Muscle layer of colon (tissue), 2 donors: Measurements from ENCODE around the gene METTL6.
"Not testable (repeated sequence)": the region's sequence is repeated elsewhere in the genome, so short reads cannot be mapped to it uniquely, and the experiment has no call there.

Source experiments
- H3K27ac ChIP-seq: one replicate; pipeline ENCODE4 v1.7.0; 2013; ENCODE audit warnings: low read depth, mild to moderate bottlenecking, low read length, moderate library complexity
- H3K27me3 ChIP-seq, 2 donors: one replicate each; pipeline ENCODE4 v1.7.0; 2013; ENCODE audit warnings: low read length in 2 of 2, mild to moderate bottlenecking in 2 of 2; ENCODE audit not compliant: insufficient read depth in 2 of 2, control insufficient read depth in 1 of 2
- H3K36me3 ChIP-seq: one replicate; pipeline ENCODE4 v1.7.0; 2013; ENCODE audit warnings: mild to moderate bottlenecking, low read length; ENCODE audit not compliant: insufficient read depth
- H3K4me1 ChIP-seq: one replicate; pipeline ENCODE4 v1.7.0; 2013; ENCODE audit warnings: mild to moderate bottlenecking, low read length; ENCODE audit not compliant: insufficient read depth
- H3K4me3 ChIP-seq, 2 donors: one replicate each; pipeline ENCODE4 v1.7.0; 2013; ENCODE audit warnings: low read length in 2 of 2, low read depth in 1 of 2, mild to moderate bottlenecking in 1 of 2, moderate library complexity in 1 of 2
- H3K9ac ChIP-seq: one replicate; pipeline ENCODE4 v1.7.0; 2013; ENCODE audit warnings: low read length
- H3K9me3 ChIP-seq: one replicate; pipeline ENCODE4 v1.7.0; 2013; ENCODE audit warnings: mild to moderate bottlenecking, low read length
- donor health status: abdominal sarcoma.
- donor health status: Adenocarcinoma of cecum.

Gene METTL6

DNA sequence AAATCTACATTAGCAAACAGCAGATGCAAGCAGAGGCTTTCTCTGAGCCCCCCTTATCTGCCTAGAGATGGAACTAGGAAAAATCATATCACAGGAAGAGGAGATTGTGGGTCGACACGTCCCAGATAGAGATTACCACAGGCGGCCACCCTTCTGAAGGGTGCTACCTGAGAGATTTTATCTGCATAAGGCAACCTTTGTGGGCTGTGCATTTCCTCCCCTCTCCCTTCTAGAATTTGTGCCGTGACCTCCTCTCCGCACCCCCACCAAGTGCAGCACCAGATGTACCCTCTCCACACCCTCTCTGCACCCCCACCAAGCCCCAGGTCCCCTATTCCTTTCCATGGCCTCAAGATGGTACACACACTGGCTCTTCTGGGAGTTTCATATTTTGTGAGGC, 27.4 kb downstream of the METTL6 start:
- Histone ChIP-seq H3K9me3 (no peaks in the 10 kb centered on the region), H3K27ac (no peak overlapping the region), H3K4me3 (no peak overlapping the region), H3K4me1 (no peaks in the 10 kb centered on the region), H3K36me3 (no peaks in the 10 kb centered on the region), H3K9ac (no peak overlapping the region), H3K27me3 (no peaks in the 10 kb centered on the region)

- H3K27ac ChIP-seq, H3K4me3 ChIP-seq: not testable (repeated sequence)
Measured at GRCh38 chr3:15398731-15399133, 28.6 kb downstream of the METTL6 start.

DNA sequence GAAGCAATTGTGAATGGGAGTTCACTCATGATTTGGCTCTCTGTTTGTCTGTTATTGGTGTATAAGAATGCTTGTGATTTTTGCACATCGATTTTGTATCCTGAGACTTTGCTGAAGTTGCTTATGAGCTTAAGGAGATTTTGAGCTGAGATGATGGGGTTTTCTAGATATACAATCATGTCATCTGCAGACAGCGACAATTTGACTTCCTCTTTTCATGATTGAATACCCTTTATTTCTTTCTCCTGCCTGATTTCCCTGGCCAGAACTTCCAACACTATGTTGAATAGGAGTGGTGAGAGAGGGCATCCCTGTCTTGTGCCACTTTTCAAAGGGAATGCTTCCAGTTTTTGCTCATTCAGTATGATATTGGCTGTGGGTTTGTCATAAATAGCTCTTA, 34.1 kb downstream of the METTL6 start:
- H3K27ac ChIP-seq, H3K36me3 ChIP-seq, H3K9me3 ChIP-seq, H3K4me3 ChIP-seq, H3K4me1 ChIP-seq, H3K27me3 ChIP-seq, H3K9ac ChIP-seq: not testable (repeated sequence)

More at GRCh38 chr3:15398731-15399133, 28.6 kb downstream of the METTL6 start:
- H3K9ac ChIP-seq, H3K36me3 ChIP-seq, H3K9me3 ChIP-seq, H3K4me1 ChIP-seq, H3K27me3 ChIP-seq: not testable (repeated sequence)

DNA sequence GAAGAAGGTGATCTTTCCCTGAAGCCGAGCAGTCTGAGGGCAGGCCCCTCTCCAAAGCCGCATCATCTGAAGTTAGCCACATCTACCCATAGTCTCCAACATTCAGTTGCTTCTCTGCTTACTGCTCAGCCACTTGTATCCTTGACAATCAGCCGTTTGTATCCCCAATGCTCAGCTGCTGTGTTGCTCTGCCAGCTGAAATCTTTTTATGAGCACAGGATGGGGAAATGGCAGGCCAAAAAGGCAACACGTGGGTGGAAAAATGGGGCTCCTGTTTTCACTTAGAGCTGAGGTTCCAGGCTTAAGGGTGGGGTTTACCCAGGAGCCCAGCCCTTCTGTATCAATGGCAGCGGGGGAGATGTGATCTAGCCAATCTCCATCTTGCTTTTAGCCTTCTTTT, 36.3 kb downstream of the METTL6 start:
- no peaks in the 10 kb centered on the region for H3K27me3 ChIP-seq
- no peaks in the 10 kb centered on the region for H3K9me3 ChIP-seq
- H3K27ac ChIP-seq = no peak overlapping the region

GRCh38 chr3:15390460-15390859, 36.9 kb downstream of the METTL6 start:
- no peaks in the 10 kb centered on the region for H3K4me1 ChIP-seq
- H3K27ac ChIP-seq = no peak overlapping the region
- no peak overlapping the region for H3K9ac ChIP-seq
- H3K9me3 ChIP-seq = no peaks in the 10 kb centered on the region
- no peaks in the 10 kb centered on the region for H3K36me3 ChIP-seq
- H3K27me3 ChIP-seq = no peaks in the 10 kb centered on the region
- no peak overlapping the region for H3K4me3 ChIP-seq

More for the DNA sequence above, 36.3 kb downstream of the METTL6 start:
- Histone ChIP-seq H3K9ac (no peak overlapping the region), H3K36me3 (no peaks in the 10 kb centered on the region), H3K4me3 (no peak overlapping the region), H3K4me1 (no peaks in the 10 kb centered on the region)

GRCh38 chr3:15388335-15388734, 39.0 kb downstream of the METTL6 start:
- H3K9me3 ChIP-seq, H3K36me3 ChIP-seq, H3K27me3 ChIP-seq, H3K9ac ChIP-seq, H3K4me1 ChIP-seq, H3K27ac ChIP-seq, H3K4me3 ChIP-seq: not testable (repeated sequence)

GRCh38 chr3:15387735-15388134, 39.6 kb downstream of the METTL6 start:
- no peak overlapping the region for H3K27ac ChIP-seq
- H3K4me1 ChIP-seq = no peaks in the 10 kb centered on the region
- H3K9me3 ChIP-seq = no peaks in the 10 kb centered on the region
- H3K36me3 ChIP-seq = no peaks in the 10 kb centered on the region
- H3K9ac ChIP-seq = no peak overlapping the region
- no peaks in the 10 kb centered on the region for H3K27me3 ChIP-seq
- no peak overlapping the region for H3K4me3 ChIP-seq

- no peaks in the 10 kb centered on the region for H3K4me1 ChIP-seq
- no peaks in the 10 kb centered on the region for H3K9me3 ChIP-seq
- no peak overlapping the region for H3K4me3 ChIP-seq
- no peak overlapping the region for H3K27ac ChIP-seq
- H3K36me3 ChIP-seq = no peaks in the 10 kb centered on the region
- H3K9ac ChIP-seq = no peak overlapping the region
- no peaks in the 10 kb centered on the region for H3K27me3 ChIP-seq
Measured at GRCh38 chr3:15387171-15387581, 40.2 kb downstream of the METTL6 start.

DNA sequence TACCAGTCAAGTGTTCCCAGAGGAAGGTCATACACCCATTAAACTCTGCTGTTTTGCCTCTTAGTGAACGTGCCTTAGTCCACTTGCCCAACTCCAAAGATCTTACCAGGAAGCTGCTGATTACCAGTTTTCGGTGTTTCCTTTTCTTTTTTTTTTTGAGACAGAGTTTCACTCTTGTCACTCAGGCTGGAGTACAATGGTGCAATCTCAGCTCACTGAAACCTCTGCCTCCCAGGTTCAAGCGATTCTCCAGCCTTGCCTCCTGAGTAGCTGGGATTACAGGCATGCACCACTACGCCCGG, 40.7 kb downstream of the METTL6 start:
- not testable (repeated sequence) for H3K27me3 ChIP-seq, H3K9me3 ChIP-seq, H3K27ac ChIP-seq, H3K4me1 ChIP-seq, H3K9ac ChIP-seq, H3K4me3 ChIP-seq, H3K36me3 ChIP-seq

- no peaks in the 10 kb centered on the region for H3K4me1 ChIP-seq
- H3K4me3 ChIP-seq = no peak overlapping the region
- no peak overlapping the region for H3K27ac ChIP-seq
- H3K9ac ChIP-seq = no peak overlapping the region
- H3K36me3 ChIP-seq = no peaks in the 10 kb centered on the region
- H3K27me3 ChIP-seq = no peaks in the 10 kb centered on the region
- H3K9me3 ChIP-seq = no peaks in the 10 kb centered on the region
Measured at GRCh38 chr3:15385901-15386653, 41.3 kb downstream of the METTL6 start.

GRCh38 chr3:15385238-15385695, 42.1 kb downstream of the METTL6 start:
- not testable (repeated sequence) for H3K27ac ChIP-seq, H3K9me3 ChIP-seq, H3K4me1 ChIP-seq, H3K9ac ChIP-seq, H3K4me3 ChIP-seq, H3K36me3 ChIP-seq, H3K27me3 ChIP-seq

GRCh38 chr3:15384510-15385237, 42.7 kb downstream of the METTL6 start:
- no peak overlapping the region for H3K4me3 ChIP-seq
- no peak overlapping the region for H3K9ac ChIP-seq
- H3K4me1 ChIP-seq = no peaks in the 10 kb centered on the region
- no peaks in the 10 kb centered on the region for H3K27me3 ChIP-seq
- H3K36me3 ChIP-seq = no peaks in the 10 kb centered on the region
- H3K27ac ChIP-seq = no peak overlapping the region
- no peaks in the 10 kb centered on the region for H3K9me3 ChIP-seq
